Right renal cortex interstitium (tissue), 3 donors: ENCODE results near the gene ZNF697. TPM values are rescaled to one million over a fixed set of nuclear protein-coding genes. Genes with fewer than 3 reads are reported as not detected.
A peak's percentile ranks its signal among the peaks of the same experiment; 100 is the strongest.
"Not testable (repeated sequence)": the region's sequence is repeated elsewhere in the genome, so short reads cannot be mapped to it uniquely, and the experiment has no call there.

Experiments used
- DNase-seq, 3 donors: peaks; one replicate each; pipeline ENCODE4 v3.0.0-alpha.2; 2013; ENCODE audit warnings: low read depth in 3 of 3, low spot score in 2 of 3
- polyA plus RNA-seq, 3 donors: library from polyadenylated mRNA; unstranded; fragments of 120-200 nt; gene quantifications; one replicate each; pipeline ENCODE4 v1.2.1, GENCODE V29; 2013; ENCODE audit not compliant: insufficient read length in 3 of 3

ZNF697 gene
- polyA plus RNA-seq, 3 donors: 21.2 to 23.7 (median 21.9) TPM

GRCh38 chr1:119605080-119605479, 43.0 kb downstream of the ZNF697 start:
- not testable (repeated sequence) for DNase-seq

DNA sequence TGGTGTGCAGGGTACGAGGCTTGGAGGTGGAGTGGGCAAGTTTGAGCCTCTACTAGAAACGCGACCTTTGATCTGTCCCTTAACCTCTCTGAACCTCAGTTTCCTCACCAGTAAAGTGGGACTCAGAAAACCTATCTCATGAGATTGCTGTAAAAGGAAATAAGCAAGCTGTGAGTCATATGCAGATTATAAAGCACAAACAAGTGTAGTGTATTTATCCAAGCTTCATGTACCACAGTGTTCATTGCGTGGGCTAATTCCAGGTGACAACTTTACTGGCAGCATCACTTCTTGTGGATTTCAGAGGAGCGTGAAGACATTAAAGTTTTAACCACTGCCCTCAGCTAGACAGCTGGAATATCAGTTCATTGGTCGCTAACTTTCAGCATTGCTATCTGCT, 44.4 kb downstream of the ZNF697 start:
- no peak for DNase-seq

- not testable (repeated sequence) for DNase-seq
These were observed 44.8 kb downstream of the ZNF697 start for GRCh38 chr1:119603241-119603640.

DNA sequence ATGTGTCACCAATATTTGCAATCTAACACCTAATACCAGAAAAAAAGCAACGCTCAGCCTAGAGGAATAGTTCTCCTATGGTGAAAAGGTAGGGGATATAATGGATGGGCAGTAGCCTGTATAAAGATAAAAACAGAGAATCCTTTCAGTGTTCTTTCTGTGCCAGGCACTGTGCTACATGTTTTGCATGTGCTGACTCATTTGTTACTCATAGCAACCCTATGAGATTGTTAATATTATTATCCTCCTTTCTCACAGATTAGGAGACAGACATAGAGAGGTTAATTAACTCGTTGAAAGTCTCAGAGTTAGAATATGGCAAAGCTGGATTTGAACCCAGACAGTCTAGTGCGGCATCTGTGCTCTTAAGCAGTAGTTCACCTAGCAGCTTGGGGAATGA, 45.3 kb downstream of the ZNF697 start:
- DNase-seq: not testable (repeated sequence)

DNA sequence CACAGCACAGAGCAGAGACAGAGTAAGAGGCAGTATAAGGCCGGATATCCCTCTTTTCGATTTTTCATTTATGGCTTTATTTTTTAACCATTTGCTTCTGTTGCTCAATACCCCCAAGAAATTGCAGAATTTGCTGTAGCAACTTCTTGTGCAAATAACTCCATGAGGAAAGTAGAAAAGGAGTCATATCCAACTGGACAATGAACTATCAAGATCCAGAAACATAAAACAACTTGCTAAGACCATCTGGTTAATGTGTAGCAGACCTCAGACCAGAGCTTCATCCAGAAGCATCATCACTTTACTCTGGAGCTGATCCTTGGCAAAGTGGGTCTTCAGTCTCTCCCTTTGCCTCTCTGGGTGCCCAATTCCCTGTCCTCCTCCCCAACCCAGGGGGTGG, 45.9 kb downstream of the ZNF697 start:
- no peak for DNase-seq

DNA sequence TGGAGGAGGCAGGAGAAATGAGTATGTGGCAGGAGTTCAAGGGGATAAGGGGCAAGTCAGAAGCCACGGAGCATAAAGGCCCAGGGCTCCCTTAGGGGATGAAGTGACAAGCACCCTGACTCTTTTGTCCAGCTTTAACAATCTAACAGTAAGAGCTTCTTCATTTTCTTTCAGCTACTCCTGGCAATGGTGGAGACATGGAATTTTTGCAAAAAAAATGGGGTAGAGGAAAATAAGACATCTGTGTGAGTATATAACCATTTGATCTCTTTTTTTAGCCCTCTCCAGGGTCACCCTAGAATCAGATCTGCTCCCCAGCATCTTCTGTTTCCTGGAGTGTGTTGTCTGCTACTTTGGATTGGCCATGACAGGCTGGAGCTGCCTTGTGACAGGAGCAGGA, 47.1 kb downstream of the ZNF697 start:
- DNase-seq: no peak

DNA sequence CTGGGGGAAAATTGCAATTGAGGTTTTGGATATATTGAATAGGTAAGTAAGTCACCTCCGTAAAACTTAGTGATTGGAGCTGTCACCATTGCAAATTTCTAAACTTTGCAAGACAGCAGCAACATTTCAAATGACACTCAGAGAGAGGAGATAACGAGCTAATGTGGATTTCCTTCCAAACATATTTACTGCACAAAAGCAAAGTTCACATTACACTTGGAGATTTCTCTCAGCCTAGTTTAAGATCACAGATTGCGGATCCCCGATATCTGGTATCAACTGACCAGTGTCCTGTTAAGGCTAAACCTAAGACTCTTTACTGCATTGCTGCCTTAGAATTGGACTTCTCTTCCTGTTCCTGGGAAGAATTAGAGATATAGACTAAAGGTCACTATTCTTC, 47.5 kb downstream of the ZNF697 start:
- DNase-seq: no peak

- no peak for DNase-seq
These were observed 52.5 kb downstream of the ZNF697 start for GRCh38 chr1:119595606-119596005.

- DNase-seq: no peak
These were observed 52.9 kb downstream of the ZNF697 start for GRCh38 chr1:119595168-119595567.

DNA sequence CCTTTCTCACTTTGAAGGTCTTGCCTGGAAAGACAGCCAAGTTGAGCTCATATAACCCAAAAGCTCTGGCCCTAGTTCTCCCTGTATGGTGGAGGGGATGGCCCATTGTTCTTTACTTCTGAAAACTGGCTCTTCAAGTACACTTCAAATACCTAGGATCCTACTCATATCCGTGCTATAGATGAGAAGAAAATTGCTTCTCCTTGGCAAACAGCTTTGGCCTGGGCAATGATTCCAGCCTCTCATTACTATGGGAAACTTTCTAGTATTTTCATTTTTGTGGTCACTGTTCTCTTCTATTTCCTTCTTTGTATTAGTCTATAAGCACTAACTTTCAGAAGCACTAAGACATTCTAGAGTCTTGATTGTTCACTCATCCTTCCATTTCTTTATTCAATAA, 53.7 kb downstream of the ZNF697 start:
- DNase-seq: no peak

GRCh38 chr1:119593805-119594204, 54.3 kb downstream of the ZNF697 start:
- DNase-seq: no peak

- DNase-seq: no peak
These were observed 57.7 kb downstream of the ZNF697 start for GRCh38 chr1:119590393-119590792.

DNA sequence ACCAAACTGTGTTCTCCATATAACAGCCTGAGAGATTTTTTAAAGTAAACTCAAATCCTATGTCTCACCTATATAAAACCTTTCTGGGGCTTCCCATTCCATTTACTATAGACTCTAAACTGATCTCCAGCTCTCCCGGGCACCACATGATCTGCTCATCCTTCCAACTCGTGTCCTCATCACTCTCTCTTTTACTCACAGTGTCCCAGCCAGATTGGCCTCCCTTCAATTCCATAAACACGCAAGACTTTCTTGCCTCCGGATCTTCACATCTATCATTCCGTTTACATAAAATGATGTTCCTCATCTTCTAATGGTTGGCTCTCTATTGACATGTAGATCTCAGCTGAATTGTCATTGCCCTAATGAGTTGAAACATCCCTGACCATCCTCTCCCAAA, 59.4 kb downstream of the ZNF697 start:
- no peak for DNase-seq

- DNase-seq: peak in 2 of 3 donors; percentile 32 to 71
These were observed 60.7 kb downstream of the ZNF697 start for GRCh38 chr1:119587341-119587740.

DNA sequence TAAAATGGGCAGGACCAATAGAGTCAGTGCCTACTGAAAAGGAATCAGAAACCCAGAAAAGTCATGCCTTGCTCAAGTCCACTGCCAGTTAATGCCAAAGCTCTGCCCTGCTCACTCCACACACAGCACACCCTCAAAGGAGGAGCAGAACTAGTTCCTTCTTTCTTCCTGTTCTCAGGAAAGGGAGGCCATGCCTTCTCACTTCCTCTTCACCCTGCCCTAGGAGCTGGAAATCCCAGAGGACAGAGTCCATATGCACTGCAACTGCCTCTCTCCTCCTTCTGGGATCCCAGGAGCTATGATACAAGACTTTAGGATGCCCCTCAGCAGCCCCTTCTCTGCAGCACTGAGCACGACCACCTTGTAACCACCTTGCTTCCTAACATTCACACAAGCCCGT, 62.3 kb downstream of the ZNF697 start:
- DNase-seq: not testable (repeated sequence)

DNA sequence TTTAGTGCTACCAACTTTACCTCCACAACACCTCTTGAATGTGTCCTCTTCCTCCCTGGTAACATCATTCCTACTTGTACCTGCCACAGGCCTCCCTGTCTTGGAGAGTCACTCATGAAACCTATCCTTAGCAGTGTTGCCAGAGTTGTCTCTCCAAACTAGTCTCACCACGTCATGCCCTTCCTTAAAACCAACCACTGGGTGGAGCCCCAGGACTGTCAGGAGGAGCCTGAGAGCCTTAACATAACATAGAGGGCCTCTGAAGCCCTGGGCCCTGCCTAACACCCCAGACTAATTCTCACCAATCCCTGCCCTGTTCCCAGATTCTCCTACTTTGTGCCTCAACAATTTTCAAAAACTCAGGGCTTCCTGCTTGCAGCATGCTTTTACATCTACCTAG, 65.3 kb downstream of the ZNF697 start:
- peak in 1 of 3 donors; percentile 21 for DNase-seq

DNA sequence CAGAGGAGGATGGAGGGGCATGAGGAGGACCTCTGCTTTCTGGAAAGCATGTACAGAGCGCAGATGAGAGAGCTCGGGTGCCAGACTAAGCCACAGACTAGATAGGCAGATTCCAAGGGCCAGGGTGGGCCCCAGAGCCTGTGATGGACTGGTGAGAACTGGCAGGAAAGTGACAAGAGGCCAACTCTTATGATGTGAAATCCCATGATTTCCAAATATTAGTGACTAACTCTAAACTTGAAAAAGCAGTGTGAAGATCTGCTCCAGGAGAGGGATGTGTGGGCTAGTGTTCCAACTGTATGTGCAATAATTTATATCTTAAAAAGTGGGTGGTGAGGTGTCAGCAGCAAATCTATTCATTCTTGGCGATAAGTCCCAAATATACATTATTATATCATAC, 67.0 kb downstream of the ZNF697 start:
- DNase-seq: not testable (repeated sequence)

DNA sequence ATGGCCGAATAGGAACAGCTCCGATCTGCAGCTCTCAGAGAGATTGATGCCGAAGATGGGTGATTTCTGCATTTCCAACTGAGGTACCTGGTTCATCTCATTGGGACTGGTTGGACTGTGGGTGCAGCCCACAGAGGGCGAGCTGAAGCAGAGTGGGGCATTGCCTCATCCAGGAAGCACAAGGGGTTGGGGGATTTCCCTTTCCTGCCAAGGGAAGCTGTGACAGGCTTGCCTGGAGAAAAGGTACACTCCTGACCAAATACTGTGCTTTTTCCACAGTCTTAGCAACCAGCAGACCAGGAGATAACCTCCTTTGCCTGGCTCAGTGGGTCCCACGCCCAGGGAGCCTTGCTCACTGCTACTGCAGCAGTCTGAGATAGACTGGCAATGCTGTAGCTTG, 74.2 kb downstream of the ZNF697 start:
- no peak for DNase-seq

DNA sequence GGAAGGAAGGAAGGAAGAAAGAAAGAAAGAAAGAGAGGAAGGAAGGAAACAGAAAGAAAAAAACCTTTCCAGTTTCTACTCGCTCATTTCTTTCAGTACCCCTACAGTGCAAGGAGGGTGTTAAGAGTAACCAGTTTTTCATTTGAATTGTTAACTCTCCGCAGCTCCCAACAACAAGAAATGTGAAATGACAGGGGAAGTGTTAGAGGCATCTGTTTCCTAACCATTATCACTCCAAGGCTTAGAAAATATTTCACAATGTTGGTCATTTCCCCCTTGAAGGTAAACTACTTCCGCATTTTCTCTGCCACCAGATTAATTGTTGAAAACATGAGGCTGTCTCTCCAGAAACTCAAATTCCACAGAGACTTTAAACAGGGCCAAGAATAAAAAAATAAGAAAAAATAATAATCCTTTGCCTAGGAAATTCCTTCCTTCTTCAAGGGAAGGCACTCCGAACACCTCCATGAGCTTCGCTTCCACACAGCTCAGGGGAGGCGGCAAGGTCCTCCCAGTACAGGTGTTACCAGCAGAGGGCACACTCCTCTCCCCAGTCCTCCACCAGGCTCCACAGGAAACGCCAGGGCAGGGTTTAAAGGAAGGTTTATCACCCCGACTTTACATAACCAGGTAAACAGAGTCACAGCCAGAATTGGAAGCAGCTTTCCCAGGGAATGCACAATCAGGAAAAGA, 78.0 kb downstream of the ZNF697 start:
- not testable (repeated sequence) for DNase-seq
